PC-3 (cell line): ENCODE measurements around the gene ZMYND15.

Experiments
- EZH2 ChIP-seq: fragments of 300-600 bp; sonication (generic); IDR thresholded peaks from one replicate; pipeline ENCODE4 v1.6.1; 2017; ENCODE audit warnings: antibody characterized with exemption, mild to moderate bottlenecking, low read length; ENCODE audit not compliant: unreplicated experiment
- TF ChIP-seq, protein P1 (sequence below): fragments of 300-600 bp; sonication (generic); conservative IDR thresholded peaks from 2 replicates; pipeline ENCODE4 v1.5.1; 2017; ENCODE audit warnings: antibody characterized with exemption, low read depth, mild to moderate bottlenecking, low read length

GRCh38 chr17:4764595-4764994, 25.0 kb downstream of the ZMYND15 start:
- TF ChIP-seq, protein P1, sequence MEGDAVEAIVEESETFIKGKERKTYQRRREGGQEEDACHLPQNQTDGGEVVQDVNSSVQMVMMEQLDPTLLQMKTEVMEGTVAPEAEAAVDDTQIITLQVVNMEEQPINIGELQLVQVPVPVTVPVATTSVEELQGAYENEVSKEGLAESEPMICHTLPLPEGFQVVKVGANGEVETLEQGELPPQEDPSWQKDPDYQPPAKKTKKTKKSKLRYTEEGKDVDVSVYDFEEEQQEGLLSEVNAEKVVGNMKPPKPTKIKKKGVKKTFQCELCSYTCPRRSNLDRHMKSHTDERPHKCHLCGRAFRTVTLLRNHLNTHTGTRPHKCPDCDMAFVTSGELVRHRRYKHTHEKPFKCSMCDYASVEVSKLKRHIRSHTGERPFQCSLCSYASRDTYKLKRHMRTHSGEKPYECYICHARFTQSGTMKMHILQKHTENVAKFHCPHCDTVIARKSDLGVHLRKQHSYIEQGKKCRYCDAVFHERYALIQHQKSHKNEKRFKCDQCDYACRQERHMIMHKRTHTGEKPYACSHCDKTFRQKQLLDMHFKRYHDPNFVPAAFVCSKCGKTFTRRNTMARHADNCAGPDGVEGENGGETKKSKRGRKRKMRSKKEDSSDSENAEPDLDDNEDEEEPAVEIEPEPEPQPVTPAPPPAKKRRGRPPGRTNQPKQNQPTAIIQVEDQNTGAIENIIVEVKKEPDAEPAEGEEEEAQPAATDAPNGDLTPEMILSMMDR: no peak
- TF ChIP-seq EZH2: no peak
